GM08714 (cell line): ENCODE data around the gene NEXN.

Experiments used
- H3K4me3 ChIP-seq: fragments of 200-500 bp; sonication (Bioruptor generic); 2 replicates; pipeline ENCODE4 v1.5.1; 2014; ENCODE audit warnings: mild to moderate bottlenecking, low read length, inconsistent platforms
- ZNF274 ChIP-seq: IDR thresholded peaks from 2 replicates; pipeline ENCODE4 v1.6.1; 2012; ENCODE audit warnings: mild to moderate bottlenecking, low read depth, low read length

NEXN gene

GRCh38 chr1:77927414-77927813 lies 39.0 kb downstream of the NEXN start:
- H3K4me3 ChIP-seq: no peak overlapping the region
- no peak for TF ChIP-seq ZNF274

DNA sequence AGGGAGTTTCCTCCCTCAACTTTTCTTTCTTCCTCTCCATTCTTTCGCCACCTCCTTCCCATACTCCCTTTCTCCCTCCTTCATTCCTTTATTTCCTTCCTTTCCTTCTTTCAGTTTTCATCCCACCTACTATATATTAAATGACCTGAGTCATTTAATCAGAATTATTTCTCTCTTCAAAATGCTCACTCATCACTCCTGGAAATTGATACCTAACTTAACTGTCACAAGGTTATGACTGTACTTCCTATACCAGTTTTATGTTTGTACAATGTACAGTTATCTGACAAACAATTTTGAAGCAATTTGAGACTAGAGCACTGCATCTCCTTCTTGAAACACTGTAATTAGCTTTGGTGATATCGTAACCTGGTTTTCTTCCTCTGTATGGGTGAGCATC lies 41.4 kb downstream of the NEXN start:
- no peak overlapping the region for H3K4me3 ChIP-seq
- TF ChIP-seq ZNF274: no peak

DNA sequence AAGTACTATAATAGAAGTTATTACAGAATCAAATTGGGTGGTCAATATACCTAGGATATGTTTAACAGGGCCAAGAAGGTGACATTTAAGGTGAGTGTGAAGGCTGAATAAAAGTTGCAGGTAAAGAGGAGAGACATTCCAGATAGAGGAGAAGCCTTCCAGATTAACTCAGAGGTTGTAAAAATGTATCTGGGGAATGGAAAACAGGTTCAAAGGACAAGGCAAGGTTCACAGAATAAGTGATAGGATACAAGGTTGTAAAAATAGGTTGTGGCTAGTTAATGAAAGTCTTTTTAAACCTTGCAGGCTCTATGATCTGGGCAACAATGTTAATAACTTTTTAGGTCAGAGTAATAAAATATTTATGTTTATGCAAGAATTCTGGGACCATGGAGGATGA lies 50.2 kb downstream of the NEXN start:
- no peak overlapping the region for H3K4me3 ChIP-seq
- no peak for TF ChIP-seq ZNF274

- TF ChIP-seq ZNF274: no peak
- no peak overlapping the region for H3K4me3 ChIP-seq
Observed at GRCh38 chr1:77940921-77941570, 52.6 kb downstream of the NEXN start.

DNA sequence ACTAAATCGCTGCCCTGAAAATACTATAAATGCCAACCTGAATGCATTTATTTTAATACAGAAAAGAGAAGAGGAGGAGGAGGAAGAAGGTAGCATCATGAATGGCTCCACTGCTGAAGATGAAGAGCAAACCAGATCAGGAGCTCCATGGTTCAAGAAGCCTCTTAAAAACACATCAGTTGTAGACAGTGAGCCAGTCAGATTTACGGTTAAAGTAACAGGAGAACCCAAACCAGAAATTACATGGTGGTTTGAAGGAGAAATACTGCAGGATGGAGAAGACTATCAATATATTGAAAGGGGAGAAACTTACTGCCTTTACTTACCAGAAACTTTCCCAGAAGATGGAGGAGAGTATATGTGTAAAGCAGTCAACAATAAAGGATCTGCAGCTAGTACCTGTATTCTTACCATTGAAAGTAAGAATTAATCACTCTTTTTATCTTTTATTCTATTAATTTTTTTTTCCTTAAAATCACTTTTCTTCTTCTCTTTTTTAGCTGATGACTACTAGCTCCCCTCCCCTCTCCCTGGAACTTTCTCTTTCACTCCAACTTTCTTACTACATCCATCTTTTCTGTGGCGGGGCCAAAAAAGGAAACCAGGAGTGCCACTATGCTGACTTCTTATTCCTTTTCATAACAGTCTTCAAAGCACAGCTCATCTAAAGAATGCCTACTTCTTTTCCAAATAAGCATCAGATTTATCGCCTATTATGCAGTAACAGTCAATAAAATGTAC lies 54.1 kb downstream of the NEXN start:
- H3K4me3 ChIP-seq: no peak overlapping the region
- no peak for TF ChIP-seq ZNF274

- TF ChIP-seq ZNF274: no peak
- no peak overlapping the region for H3K4me3 ChIP-seq
Observed at GRCh38 chr1:77945345-77945744, 56.9 kb downstream of the NEXN start.

- H3K4me3 ChIP-seq: no peak overlapping the region
- TF ChIP-seq ZNF274: no peak
Observed at GRCh38 chr1:77948841-77949424, 60.5 kb downstream of the NEXN start.

- TF ChIP-seq ZNF274: no peak
- H3K4me3 ChIP-seq: no peak overlapping the region
Observed at GRCh38 chr1:77950873-77951272, 62.4 kb downstream of the NEXN start.

GRCh38 chr1:77951328-77951727 lies 62.9 kb downstream of the NEXN start:
- H3K4me3 ChIP-seq: 0 out of 2 replicates have a peak overlapping the region, but pooled peaks have one; percentile 28
- no peak for TF ChIP-seq ZNF274

DNA sequence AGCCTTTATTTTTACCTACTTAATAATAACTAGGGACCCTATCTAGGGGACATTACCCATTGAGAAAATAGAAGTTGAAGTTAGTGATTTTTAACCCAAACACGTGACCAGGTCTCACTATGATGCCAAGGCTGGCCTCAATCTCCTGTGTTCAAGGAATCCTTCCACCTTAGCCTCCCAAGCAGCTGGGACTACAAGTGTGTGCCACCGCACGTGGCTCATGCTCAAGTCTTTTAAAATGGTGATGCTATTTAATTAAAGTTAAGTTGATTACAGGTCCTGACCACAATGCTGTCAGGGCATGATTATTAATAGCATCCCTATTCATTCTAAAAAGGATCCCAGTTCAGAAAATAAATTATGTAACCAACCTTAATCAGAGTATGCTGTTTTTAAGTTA lies 65.5 kb downstream of the NEXN start:
- no peak for TF ChIP-seq ZNF274
- no peak overlapping the region for H3K4me3 ChIP-seq

GRCh38 chr1:77954521-77954920 lies 66.1 kb downstream of the NEXN start:
- no peak for TF ChIP-seq ZNF274
- H3K4me3 ChIP-seq: no peak overlapping the region

DNA sequence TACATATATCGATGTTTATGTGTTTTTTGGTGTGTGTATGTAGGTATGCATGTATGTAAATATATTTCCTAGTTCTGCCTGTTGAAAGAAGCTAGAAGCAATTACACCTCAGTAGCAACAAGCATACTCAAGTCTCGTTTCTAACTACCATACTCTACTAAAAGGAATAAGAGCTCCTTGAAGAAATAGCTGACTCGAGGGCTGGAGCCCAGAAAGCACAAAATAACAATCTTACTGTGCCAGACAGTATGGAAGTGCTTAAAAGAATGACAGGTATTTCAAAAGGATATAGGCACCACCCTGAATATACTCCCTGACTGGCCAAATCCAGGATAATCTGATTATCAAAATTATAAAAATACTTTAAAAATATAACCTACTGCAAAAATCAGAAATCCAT lies 67.3 kb downstream of the NEXN start:
- no peak for TF ChIP-seq ZNF274
- H3K4me3 ChIP-seq: no peak overlapping the region

DNA sequence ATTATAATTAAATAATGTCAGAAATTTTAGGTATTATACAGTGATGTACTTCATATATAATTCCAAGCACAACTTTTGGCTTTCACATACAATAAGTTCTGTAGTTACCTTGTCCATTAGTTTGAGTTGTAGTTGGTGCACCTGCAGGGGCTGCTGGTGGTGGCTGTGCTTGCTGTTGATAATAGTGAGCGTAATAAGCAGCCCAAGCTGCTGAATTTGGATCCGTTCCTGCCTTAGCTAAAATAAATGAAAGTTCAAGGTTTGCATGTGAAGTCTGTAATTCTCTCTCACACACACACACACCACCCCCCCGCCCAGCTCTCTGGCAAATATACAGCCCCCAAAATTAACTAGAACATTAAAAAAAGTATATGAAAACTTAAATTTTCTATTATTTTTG lies 68.0 kb downstream of the NEXN start:
- TF ChIP-seq ZNF274: no peak
- H3K4me3 ChIP-seq: no peak overlapping the region

DNA sequence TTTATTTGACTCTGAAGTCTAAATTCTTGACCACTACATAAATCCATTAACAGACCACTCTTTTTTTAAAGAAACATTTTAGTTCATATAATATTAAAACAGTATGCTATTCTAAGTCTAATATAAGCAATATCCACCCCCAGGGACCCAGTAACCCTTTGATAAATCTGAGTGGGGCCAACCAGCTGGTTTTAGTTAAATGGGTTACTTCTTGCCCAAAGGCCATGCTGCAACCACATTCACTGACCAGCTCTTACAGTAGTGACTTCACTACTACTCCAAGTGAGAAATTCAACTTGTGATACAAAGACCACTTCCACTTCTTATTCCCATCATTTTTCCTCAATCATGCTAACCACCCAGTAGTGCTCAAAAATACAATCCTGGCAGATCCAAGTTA lies 70.0 kb downstream of the NEXN start:
- H3K4me3 ChIP-seq: no peak overlapping the region
- no peak for TF ChIP-seq ZNF274

DNA sequence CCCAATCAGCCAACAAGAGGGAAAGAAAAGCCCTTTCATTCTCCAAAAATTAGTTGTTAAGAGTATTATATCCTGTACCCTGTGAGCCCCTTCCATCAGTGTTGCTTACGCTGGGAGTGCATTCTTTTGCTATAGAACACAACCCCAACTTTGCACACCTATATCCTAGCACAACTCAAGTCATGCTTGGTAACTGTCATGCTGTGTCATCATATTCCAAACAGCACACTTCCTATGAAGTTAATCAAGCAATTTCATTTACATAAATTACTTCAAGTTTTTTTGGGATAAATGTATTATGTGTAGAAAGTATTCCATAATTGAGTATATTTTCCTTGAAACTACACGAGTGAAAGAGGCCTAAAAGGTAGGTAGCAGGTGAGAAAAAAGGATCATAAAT lies 70.4 kb downstream of the NEXN start:
- TF ChIP-seq ZNF274: no peak
- H3K4me3 ChIP-seq: no peak overlapping the region
